IPS-15b (cell line): ENCODE measurements around the gene PDE11A.

Experiments used
- H3K27me3 ChIP-seq: one replicate; pipeline ENCODE4 v1.6.1; 2013; ENCODE audit warnings: low read length; ENCODE audit not compliant: control insufficient read depth, insufficient read depth
- H3K36me3 ChIP-seq: one replicate; pipeline ENCODE4 v1.6.1; 2013; ENCODE audit warnings: low read length; ENCODE audit not compliant: control insufficient read depth, insufficient read depth
- H3K4me1 ChIP-seq: one replicate; pipeline ENCODE4 v1.6.1; 2013; ENCODE audit warnings: mild to moderate bottlenecking, low read length; ENCODE audit not compliant: control insufficient read depth, insufficient read depth
- H3K4me3 ChIP-seq: one replicate; pipeline ENCODE4 v1.5.1; 2013; ENCODE audit warnings: low read depth, low read length
- H3K9ac ChIP-seq: one replicate; pipeline ENCODE4 v1.6.1; 2013; ENCODE audit warnings: low read depth, mild to moderate bottlenecking, low read length
- H3K9me3 ChIP-seq: one replicate; pipeline ENCODE4 v1.6.1; 2013; ENCODE audit warnings: mild to moderate bottlenecking, low read length; ENCODE audit not compliant: control insufficient read depth, insufficient read depth

Gene PDE11A

GRCh38 chr2:177636672-177637071 is 435.9 kb downstream of the PDE11A start:
- H3K9ac ChIP-seq = no peak overlapping the region
- no peaks in the 10 kb centered on the region for H3K36me3 ChIP-seq
- no peak overlapping the region for H3K4me3 ChIP-seq
- H3K4me1 ChIP-seq = no peaks in the 10 kb centered on the region
- H3K27me3 ChIP-seq = peaks cover 3% of the 10 kb centered on the region
- no peaks in the 10 kb centered on the region for H3K9me3 ChIP-seq

GRCh38 chr2:177635696-177636095 is 436.9 kb downstream of the PDE11A start:
- no peaks in the 10 kb centered on the region for H3K9me3 ChIP-seq
- H3K4me3 ChIP-seq = no peak overlapping the region
- no peak overlapping the region for H3K9ac ChIP-seq
- no peaks in the 10 kb centered on the region for H3K4me1 ChIP-seq
- H3K36me3 ChIP-seq = no peaks in the 10 kb centered on the region
- peaks cover 3% of the 10 kb centered on the region for H3K27me3 ChIP-seq

- Histone ChIP-seq H3K9ac (no peak overlapping the region), H3K9me3 (no peaks in the 10 kb centered on the region), H3K4me3 (peak overlapping the region; percentile 2), H3K27me3 (peaks cover 3% of the 10 kb centered on the region), H3K4me1 (no peaks in the 10 kb centered on the region), H3K36me3 (no peaks in the 10 kb centered on the region)
Observed at GRCh38 chr2:177633910-177634294, 438.7 kb downstream of the PDE11A start.

- peaks cover 3% of the 10 kb centered on the region for H3K27me3 ChIP-seq
- no peaks in the 10 kb centered on the region for H3K4me1 ChIP-seq
- H3K9me3 ChIP-seq = no peaks in the 10 kb centered on the region
- no peaks in the 10 kb centered on the region for H3K36me3 ChIP-seq
- H3K9ac ChIP-seq = no peak overlapping the region
- H3K4me3 ChIP-seq = no peak overlapping the region
Observed at GRCh38 chr2:177633111-177633510, 439.5 kb downstream of the PDE11A start.

GRCh38 chr2:177631680-177632079 is 440.9 kb downstream of the PDE11A start:
- no peak overlapping the region for H3K4me3 ChIP-seq
- no peak overlapping the region for H3K9ac ChIP-seq
- peaks cover under 1% of the 10 kb centered on the region for H3K4me1 ChIP-seq
- no peaks in the 10 kb centered on the region for H3K36me3 ChIP-seq
- H3K9me3 ChIP-seq = no peaks in the 10 kb centered on the region
- H3K27me3 ChIP-seq = peaks cover 3% of the 10 kb centered on the region

- no peaks in the 10 kb centered on the region for H3K27me3 ChIP-seq
- H3K9ac ChIP-seq = no peak overlapping the region
- no peaks in the 10 kb centered on the region for H3K9me3 ChIP-seq
- peaks cover 8% of the 10 kb centered on the region for H3K4me1 ChIP-seq
- no peak overlapping the region for H3K4me3 ChIP-seq
- no peaks in the 10 kb centered on the region for H3K36me3 ChIP-seq
Observed at GRCh38 chr2:177629357-177630024, 443.1 kb downstream of the PDE11A start.

- no peaks in the 10 kb centered on the region for H3K36me3 ChIP-seq
- peaks cover 8% of the 10 kb centered on the region for H3K4me1 ChIP-seq
Observed at GRCh38 chr2:177628831-177629230, 443.7 kb downstream of the PDE11A start.

GRCh38 chr2:177625744-177626650 is 446.6 kb downstream of the PDE11A start:
- Histone ChIP-seq H3K27me3 (no peaks in the 10 kb centered on the region), H3K4me1 (peaks cover 8% of the 10 kb centered on the region), H3K4me3 (peak overlapping the region; percentile 28), H3K36me3 (no peaks in the 10 kb centered on the region), H3K9ac (no peak overlapping the region), H3K9me3 (no peaks in the 10 kb centered on the region)

More at GRCh38 chr2:177628831-177629230, 443.7 kb downstream of the PDE11A start:
- no peak overlapping the region for H3K9ac ChIP-seq
- no peaks in the 10 kb centered on the region for H3K9me3 ChIP-seq
- no peak overlapping the region for H3K4me3 ChIP-seq
- H3K27me3 ChIP-seq = no peaks in the 10 kb centered on the region

- H3K9ac ChIP-seq = no peak overlapping the region
- H3K4me1 ChIP-seq = peaks cover 8% of the 10 kb centered on the region
- no peaks in the 10 kb centered on the region for H3K36me3 ChIP-seq
- no peaks in the 10 kb centered on the region for H3K27me3 ChIP-seq
- H3K4me3 ChIP-seq = peak overlapping the region; percentile 27
- no peaks in the 10 kb centered on the region for H3K9me3 ChIP-seq
Observed at GRCh38 chr2:177622521-177622920, 450.1 kb downstream of the PDE11A start.

GRCh38 chr2:177619986-177620385 is 452.6 kb downstream of the PDE11A start:
- Histone ChIP-seq H3K36me3 (no peaks in the 10 kb centered on the region), H3K4me1 (no peaks in the 10 kb centered on the region), H3K9me3 (no peaks in the 10 kb centered on the region), H3K9ac (no peak overlapping the region), H3K4me3 (no peak overlapping the region), H3K27me3 (no peaks in the 10 kb centered on the region)

GRCh38 chr2:177619461-177619860 is 453.1 kb downstream of the PDE11A start:
- peak overlapping the region; percentile 99 for H3K4me3 ChIP-seq
- H3K9me3 ChIP-seq = no peaks in the 10 kb centered on the region
- H3K36me3 ChIP-seq = no peaks in the 10 kb centered on the region
- H3K27me3 ChIP-seq = no peaks in the 10 kb centered on the region
- H3K4me1 ChIP-seq = no peaks in the 10 kb centered on the region
- peak overlapping the region; percentile 95 for H3K9ac ChIP-seq
